GM18498 (cell line): Measurements from ENCODE around the gene CLSTN1.

ENCODE experiments used
- ATAC-seq: cut with Tn5 transposase; IDR thresholded peaks from one replicate; pipeline ENCODE4 v1.9.1; 2021; ENCODE audit warnings: mild to moderate bottlenecking, moderate library complexity; ENCODE audit not compliant: unreplicated experiment

Gene CLSTN1

DNA sequence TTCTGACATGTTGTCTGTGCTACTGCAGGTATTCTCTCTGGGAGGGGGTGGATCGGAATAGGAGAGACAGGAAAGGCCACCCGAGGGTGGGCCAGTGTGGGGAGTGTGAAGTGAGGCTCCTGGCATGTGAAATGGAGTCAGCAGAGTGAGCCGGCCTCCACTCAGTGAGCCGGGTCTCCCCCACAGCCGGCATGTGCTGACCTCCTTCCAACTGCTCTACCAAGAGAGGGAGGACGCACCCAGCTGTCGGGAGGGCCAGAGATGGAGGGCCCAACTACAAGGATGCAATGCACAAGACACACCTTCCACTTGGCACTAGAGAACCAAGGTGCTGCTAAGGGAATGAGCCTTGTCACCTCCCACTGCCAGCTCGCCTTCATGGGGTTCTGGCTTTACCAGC lies 28.2 kb upstream of the CLSTN1 start:
- ATAC-seq, result no peak

GRCh38 chr1:9850442-9851162 lies 26.8 kb upstream of the CLSTN1 start:
- ATAC-seq, result no peak

DNA sequence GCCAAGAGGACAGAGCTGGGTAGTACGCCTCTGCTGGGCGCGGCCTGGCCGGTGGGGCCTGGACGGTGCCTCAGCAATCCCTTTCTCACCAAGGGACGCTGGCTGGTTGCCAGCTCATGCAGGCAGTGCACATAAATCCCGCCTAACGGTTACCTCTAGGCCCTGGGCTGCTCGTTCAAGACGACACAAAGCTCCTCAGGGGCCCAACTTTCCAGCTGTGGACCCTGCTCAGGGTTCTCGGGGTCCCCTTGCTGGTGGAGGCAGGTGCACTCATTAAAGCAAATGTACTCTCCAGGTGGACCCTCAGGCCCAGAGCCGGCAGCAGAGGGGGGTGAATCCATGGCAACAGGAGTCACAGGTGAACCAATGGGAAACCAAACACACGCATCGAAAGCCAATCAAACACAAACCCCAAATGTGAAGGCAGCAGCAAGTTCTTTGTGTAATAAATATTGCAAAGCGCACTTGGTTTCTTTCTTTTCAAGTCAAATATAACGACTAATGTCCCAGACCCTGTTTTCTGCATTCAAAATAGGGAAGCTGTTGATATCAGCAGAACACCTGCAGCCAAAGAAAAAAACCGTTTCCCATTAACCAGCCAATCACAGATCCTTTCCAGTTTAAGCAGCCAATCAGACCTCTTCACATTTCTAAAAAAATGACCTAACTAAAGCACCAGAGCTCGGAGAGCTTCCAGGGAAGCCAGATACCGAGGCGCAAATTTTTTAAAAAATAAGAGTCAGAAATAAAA lies 26.1 kb upstream of the CLSTN1 start:
- ATAC-seq, result no peak

DNA sequence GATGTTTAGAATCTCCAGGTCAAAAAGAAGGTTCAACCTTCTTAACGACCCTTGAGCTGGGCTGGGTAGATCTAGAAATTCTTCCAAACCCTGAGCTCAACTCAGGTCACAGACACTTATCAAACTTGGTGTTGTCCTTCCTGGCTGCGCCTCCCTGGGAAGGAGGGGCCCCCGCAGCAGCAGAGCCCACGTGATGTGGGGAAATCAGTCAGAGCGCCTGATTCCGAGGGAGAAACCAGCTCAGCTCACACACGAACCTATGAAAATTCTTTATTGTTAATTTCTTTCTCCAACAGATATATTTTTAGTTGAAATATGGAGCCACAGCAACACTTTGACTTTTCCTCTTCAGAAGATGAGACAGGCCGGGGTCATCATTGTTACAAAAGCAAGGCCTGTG lies 24.3 kb upstream of the CLSTN1 start:
- ATAC-seq, result no peak

GRCh38 chr1:9847269-9847668 lies 23.5 kb upstream of the CLSTN1 start:
- ATAC-seq, result no peak

DNA sequence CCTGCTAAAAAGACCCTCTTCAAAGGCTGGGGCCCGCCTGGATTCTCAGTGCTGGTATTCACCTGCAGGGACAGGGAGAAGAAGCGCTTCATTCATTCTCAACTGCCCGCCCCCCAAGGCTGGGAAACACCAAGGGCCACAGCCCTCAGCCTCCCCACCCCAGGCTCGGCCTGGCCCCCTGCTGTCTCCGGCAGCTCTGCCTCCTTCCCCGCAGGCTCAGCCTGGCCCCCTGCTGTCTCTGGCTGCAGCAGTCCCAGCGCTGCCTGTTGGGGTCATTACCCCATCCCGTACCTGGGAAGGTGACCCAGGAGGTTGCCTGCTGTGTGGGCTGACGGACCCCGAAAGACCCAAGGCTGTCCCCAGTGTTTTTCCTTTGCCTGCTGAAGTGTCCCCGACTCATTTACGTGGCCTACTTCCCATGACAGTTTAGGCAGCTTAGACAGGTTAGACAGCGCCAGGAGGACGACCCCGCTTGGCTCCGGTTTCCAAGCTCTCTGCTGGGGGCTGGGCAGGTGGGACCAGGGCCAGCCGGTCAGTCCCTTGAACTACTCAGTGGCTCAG lies 22.9 kb upstream of the CLSTN1 start:
- no peak for ATAC-seq

DNA sequence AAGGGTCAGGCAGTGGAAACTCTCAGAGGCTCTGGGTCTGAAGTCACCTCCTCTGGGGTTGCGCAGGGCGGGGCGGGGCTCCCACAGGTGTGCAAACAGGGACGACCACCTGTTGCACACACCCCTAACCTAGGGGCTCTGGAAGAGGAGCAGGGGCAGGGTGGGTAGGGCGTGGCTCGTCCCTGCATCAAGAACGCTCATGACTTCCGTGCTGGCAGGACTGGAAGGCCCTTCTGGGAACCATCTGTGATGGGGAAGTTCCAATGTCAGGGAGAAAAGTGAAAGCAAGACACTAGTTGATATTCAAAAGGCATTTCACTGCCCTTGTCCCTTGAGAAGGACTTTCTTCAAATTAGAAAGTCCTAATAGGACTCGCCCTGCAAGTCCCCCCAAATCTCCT lies 22.1 kb upstream of the CLSTN1 start:
- ATAC-seq, result no peak

DNA sequence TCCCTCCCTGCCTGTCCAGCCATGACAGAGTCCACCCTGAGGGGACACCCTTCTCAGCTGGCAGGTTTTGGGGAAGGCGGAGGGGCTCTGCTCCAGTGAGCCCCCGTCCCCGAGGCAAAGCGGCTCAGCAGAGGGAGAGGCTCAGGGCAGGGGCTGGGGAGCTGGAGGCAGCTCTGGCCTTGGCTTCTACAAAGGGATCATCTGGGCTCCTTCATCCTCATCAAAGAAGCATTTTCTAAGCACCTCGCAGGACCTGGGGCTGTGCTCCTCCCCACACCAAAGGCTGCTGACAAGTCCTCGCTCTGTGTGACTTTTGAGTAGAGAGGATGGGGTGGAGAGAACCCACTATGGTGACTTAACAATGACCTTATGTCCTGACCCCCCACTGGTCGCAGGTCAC lies 21.0 kb upstream of the CLSTN1 start:
- ATAC-seq, result no peak

DNA sequence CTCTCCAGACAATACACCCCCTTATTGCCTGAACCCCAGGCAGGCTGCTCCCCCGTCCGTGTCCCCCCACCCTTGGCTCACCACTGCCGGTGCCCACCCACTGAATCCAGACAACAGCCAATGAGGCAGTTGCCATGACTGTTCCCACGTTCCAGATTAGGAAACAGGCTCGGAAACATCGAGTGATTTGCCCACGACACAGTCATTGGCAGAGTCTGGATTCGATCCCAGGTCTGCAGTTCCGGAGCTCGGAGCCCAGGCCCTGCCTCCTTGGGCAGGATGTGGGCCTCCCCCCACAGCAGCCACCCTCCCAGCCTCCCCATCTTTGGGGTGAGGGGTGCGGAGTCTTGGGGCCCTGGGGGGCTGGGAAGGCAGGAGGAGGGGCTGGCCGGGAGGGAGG lies 20.3 kb upstream of the CLSTN1 start:
- no peak for ATAC-seq

GRCh38 chr1:9843576-9843945 lies 19.8 kb upstream of the CLSTN1 start:
- ATAC-seq, result no peak

- no peak for ATAC-seq
Observed at GRCh38 chr1:9842781-9843575, 19.2 kb upstream of the CLSTN1 start.

DNA sequence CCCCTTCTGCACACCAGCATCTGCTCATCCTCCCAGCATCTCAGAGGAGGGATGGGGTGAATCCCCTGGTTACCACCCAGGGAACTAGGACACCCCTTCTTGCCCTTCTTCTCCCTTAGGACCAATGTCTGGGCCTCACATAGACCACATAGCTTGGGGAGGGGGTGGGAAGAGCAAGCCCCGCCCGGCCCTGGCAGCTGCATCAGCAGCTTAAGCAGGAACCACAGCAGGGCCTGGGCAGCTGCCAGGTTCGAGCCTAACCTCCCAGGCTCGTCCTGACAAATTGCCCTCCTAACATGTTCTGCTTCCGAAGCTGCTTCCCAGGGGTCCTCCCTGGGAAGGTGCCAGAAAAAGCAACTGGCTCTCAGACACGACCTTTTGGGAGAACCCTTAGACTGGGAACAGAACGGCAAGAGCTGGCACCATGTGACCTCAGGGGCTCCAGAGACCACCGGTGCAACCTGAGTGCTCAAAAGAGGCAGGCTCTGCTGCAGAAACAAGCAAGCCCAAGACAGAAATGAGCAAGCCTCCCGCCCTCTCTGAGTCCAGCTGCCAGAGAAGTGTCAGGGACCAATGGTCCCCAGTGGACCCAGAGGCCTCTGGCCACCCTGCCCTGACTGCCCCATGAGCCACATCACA lies 18.4 kb upstream of the CLSTN1 start:
- no peak for ATAC-seq

DNA sequence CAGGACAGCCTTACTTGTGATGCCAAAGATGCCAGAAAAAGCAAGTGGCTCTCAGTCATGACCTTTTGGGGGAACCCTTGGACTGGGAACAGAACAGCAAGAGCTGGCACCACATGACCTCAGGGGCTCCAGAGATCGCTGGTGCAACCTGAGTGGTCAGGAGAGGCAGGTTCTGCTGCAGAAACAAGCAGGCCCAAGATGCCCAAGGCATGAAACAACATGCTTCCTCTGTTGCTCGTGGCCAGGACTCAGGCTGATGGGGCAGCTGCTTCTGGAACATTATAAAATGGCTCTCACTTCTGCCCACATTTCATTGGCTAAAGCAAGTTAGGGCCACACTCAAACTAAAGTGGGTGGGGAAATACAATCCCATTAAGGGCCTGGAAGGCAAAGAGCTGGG lies 17.7 kb upstream of the CLSTN1 start:
- no peak for ATAC-seq

GRCh38 chr1:9840176-9840575 lies 16.4 kb upstream of the CLSTN1 start:
- no peak for ATAC-seq

- no peak for ATAC-seq
Observed at GRCh38 chr1:9838946-9839345, 15.2 kb upstream of the CLSTN1 start.

DNA sequence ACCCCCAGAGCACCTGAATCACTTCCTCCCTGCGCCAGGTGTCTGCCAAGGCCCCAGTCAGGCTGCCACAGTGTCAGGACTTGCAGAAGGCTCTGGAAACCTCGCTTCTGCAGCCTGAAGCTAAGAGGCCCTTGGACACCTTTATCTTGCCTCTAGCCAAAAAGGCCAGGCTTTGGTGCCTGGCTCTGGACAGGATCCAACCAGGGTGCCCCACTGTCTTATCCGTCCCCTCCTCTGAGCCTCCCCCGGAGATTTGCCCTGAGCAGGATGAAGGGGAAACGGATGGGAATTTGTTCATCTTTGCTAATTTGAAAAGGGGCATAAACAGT lies 12.8 kb upstream of the CLSTN1 start:
- no peak for ATAC-seq

GRCh38 chr1:9835758-9836631 lies 12.2 kb upstream of the CLSTN1 start:
- ATAC-seq, result no peak

DNA sequence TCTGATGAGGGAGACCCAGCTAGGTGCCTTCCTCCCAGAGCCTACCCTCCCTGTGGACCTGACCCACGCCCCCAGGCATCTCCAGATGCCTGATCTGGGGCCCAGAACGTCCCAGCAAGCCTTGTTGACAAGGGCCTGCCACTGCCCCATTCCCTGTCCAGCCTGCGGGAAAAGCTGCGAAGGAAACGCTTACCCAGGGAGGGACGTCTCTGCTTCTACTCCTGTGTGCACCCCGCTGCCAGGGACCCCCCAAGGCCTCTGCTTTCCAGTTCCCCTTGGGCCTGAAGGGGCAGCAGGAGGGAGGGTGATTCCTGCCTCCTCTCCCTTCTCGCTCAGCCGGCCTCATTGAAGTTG lies 11.6 kb upstream of the CLSTN1 start:
- no peak for ATAC-seq

DNA sequence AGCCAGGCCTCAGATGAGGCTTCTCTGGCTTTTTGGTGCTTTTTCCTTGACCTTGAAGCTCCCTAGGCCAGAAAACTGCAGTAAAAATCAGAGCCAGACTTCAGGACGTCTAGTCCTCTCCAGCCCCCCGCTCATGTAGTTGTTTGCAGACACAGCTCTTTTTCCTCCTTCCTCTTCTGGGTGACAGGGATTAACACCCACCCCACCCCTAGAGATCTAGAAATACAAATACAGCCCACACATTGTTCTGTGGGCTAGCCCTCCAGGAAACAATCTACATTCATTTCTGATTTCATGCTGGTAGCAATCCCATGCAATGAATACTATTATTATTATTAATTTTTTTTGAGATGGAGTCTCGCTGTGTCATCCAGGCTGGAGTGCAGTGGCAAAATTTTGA lies 9.9 kb upstream of the CLSTN1 start:
- ATAC-seq, result no peak

- no peak for ATAC-seq
Observed at GRCh38 chr1:9827558-9828185, 3.9 kb upstream of the CLSTN1 start.
